MCF 10A (cell line): ENCODE results near the gene CSPG5. TPM values are rescaled to one million over a fixed set of nuclear protein-coding genes. Genes with fewer than 3 reads are reported as not detected.
A peak's percentile ranks its signal among the peaks of the same experiment; 100 is the strongest.

Experiments used
- BruUV-seq: library from RNA; stranded (reverse); fragments of 400-500 nt; replicated peaks from 2 replicates; lab custom pipeline; 2021; lab: Mats Ljungman, UMichigan
- CTCF ChIA-PET: fragments of 300-600 bp; sonication (Branson Sonifier 250); formaldehyde crosslinking; extraction: SDS; loops from one replicate; lab custom pipeline; 2021; ENCODE audit warnings: antibody characterized with exemption, inconsistent platforms; lab: Yijun Ruan, JAX
- POLR2A ChIA-PET: fragments of 300-600, 350-650 bp; sonication (Branson Sonifier 250); formaldehyde crosslinking; extraction: SDS; loops from one replicate; lab custom pipeline; 2020; ENCODE audit warnings: antibody characterized with exemption, inconsistent platforms; lab: Yijun Ruan, JAX
- DNase-seq: peaks from one replicate; pipeline ENCODE4 v3.0.0-alpha.2; 2018; ENCODE audit not compliant: unreplicated experiment
- H3K27ac Mint-ChIP-seq: one replicate; pipeline ENCODE4 v1.8.0; 2022; ENCODE audit warnings: mild to moderate bottlenecking, low read depth, mixed read lengths; ENCODE audit not compliant: unreplicated experiment
- H3K27me3 Mint-ChIP-seq: one replicate; pipeline ENCODE4 v1.8.0; 2022; ENCODE audit warnings: mixed read lengths; ENCODE audit not compliant: insufficient read depth, unreplicated experiment
- H3K36me3 Mint-ChIP-seq: one replicate; pipeline ENCODE4 v1.8.0; 2022; ENCODE audit warnings: mild to moderate bottlenecking, moderate library complexity, mixed read lengths; ENCODE audit not compliant: insufficient read depth, unreplicated experiment
- H3K4me1 Mint-ChIP-seq: one replicate; pipeline ENCODE4 v1.8.0; 2022; ENCODE audit warnings: mixed read lengths; ENCODE audit not compliant: insufficient read depth, unreplicated experiment
- H3K4me3 Mint-ChIP-seq: one replicate; pipeline ENCODE4 v1.8.0; 2022; ENCODE audit warnings: mild to moderate bottlenecking, moderate library complexity, mixed read lengths; ENCODE audit not compliant: unreplicated experiment
- H3K9me3 Mint-ChIP-seq: one replicate; pipeline ENCODE4 v1.8.0; 2022; ENCODE audit warnings: mixed read lengths; ENCODE audit not compliant: unreplicated experiment
- intact Hi-C: fragments of 100-400 bp; cut with micrococcal nuclease; formaldehyde crosslinking; loops from 2 replicates; pipeline ENCODE4 v1.14.1; 2022
- total RNA-seq: library from RNA; stranded (reverse); gene quantifications from 2 replicates; pipeline ENCODE4 v1.2.3, GENCODE V29; 2022
- TF ChIP-seq, protein P1 (sequence below): fragments of 200-600 bp; IDR thresholded peaks from one replicate; pipeline ENCODE4 v1.8.0; 2022; ENCODE audit warnings: antibody characterized with exemption, mild to moderate bottlenecking; ENCODE audit not compliant: unreplicated experiment

The CSPG5 gene
- total RNA-seq, 1 experiment from 2014 or later: 0.44 TPM

DNA sequence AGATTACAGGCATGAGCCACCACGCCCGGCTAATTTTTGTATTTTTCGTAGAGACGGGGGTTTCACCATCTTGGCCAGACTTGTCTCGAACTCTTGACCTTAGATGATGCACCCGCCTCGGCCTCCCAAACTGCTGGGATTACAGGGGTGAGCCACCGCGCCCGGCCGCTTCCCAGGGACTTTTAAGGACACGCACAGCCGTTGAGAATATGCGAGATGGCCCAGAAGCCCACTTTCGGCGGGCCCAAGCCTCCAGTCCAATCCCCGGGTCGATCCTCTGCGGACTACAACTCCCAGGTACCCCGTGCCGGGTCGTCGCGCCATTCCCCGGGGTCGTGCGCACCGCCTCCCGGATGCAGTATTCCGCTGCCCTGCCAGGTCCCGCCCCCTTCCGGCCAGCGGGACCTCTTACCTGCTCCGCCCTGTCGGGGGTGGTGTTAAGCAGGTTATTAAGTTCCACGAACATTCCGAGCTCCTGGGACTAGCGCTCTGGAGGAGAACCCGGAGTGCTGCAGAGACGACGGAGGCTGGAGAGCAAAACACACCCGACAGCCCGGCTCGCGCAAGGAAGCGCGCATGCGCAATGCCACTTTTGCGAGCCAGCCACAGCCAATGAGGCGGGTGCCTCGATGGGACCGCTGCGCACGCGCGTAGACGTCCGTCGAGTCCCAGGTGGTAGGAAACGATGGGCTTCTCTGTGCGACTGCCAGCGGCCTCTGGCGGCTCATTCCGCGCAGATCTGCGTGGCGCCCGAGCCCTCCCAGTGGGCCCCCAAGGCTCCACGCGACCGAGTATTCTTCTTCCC, 65.3 kb downstream of the CSPG5 start, which contains the start of gene ELP6:
Gene ELP6 (minus strand): TSS at position 588 of the 805 bp plus-strand sequence. CDS start 122 bp downstream, at position 466.
- H3K27ac Mint-ChIP-seq: peak within 1 kb of the TSS; percentile 77
- intact Hi-C loops: loop anchor here (1.0 kb wide), 1 partner anchor 92 kb away; no protein-coding TSS in a partner anchor
- H3K36me3 Mint-ChIP-seq: peaks cover 27% of the 10 kb centered on the region
- CTCF ChIA-PET: interaction anchor here (0.6 to 2.7 kb wide), 5 partner anchors 9 to 820 kb away, joined by 3 to 7 read pairs (median 4); partner anchors contain the start of gene ALS2CL
- DNase-seq: peak; percentile 94
- H3K4me1 Mint-ChIP-seq: no peaks in the 10 kb centered on the region
- no peaks in the 10 kb centered on the region for H3K27me3 Mint-ChIP-seq
- TF ChIP-seq, protein P1, sequence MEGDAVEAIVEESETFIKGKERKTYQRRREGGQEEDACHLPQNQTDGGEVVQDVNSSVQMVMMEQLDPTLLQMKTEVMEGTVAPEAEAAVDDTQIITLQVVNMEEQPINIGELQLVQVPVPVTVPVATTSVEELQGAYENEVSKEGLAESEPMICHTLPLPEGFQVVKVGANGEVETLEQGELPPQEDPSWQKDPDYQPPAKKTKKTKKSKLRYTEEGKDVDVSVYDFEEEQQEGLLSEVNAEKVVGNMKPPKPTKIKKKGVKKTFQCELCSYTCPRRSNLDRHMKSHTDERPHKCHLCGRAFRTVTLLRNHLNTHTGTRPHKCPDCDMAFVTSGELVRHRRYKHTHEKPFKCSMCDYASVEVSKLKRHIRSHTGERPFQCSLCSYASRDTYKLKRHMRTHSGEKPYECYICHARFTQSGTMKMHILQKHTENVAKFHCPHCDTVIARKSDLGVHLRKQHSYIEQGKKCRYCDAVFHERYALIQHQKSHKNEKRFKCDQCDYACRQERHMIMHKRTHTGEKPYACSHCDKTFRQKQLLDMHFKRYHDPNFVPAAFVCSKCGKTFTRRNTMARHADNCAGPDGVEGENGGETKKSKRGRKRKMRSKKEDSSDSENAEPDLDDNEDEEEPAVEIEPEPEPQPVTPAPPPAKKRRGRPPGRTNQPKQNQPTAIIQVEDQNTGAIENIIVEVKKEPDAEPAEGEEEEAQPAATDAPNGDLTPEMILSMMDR: peak; percentile 9
- H3K9me3 Mint-ChIP-seq: no peaks in the 10 kb centered on the region
- POLR2A ChIA-PET: interaction anchor here (0.7 to 1.4 kb wide), 9 partner anchors 20 to 576 kb away, joined by 3 to 6 read pairs (median 3); partner anchors contain the start of gene DHX30
- TSS peak; percentile 93 for BruUV-seq
- peak within 1 kb of the TSS; percentile 93 for H3K4me3 Mint-ChIP-seq

DNA sequence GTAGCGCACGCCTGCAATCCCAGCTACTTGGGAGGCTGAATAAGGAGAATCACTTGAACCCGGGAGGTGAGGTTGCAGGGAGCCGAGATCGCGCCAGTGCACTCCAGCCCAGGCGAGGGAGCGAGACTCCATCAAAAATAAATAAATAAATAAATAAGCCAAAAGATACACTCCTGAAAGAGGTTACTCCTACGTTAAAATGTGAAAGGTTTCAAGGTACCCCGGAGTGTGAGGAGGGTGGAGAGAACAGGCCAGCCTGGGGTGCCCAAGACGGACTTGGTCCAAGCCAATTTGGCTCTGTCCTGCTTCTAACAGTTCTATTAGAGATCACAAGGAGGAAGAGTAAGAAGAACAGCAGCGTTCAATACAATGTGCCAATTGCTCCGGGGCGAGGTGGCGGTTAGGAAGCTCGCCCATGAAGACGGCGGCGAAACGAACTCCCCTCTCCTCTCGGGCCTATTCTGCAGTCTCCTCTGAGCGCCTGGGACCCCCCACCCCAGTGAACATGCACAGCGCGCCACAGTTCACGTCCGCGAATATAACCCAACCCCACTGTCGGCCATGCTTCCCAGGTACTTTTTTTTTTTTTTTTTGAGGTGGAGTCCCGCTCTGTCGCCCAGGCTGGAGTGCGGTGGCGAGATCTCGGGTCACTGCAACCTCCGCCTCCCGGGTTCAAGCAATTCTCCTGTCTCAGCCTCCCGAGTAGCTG, 66.1 kb downstream of the CSPG5 start:
- TSS peak; percentile 46 for BruUV-seq
- POLR2A ChIA-PET: interaction anchor here (0.6 to 1.4 kb wide), 6 partner anchors 18 to 576 kb away, joined by 3 to 6 read pairs (median 3); partner anchors contain the start of gene DHX30

More for the DNA sequence above, 66.1 kb downstream of the CSPG5 start:
- TF ChIP-seq, protein P1: no peak
- Mint-ChIP-seq H3K9me3 (no peaks in the 10 kb centered on the region), H3K4me3 (peak overlapping the region; percentile 93), H3K36me3 (peaks cover 31% of the 10 kb centered on the region), H3K4me1 (no peaks in the 10 kb centered on the region), H3K27ac (peak overlapping the region; percentile 77), H3K27me3 (no peaks in the 10 kb centered on the region)
- DNase-seq: peak; percentile 26
- intact Hi-C loops: loop anchor here (1.0 kb wide), 1 partner anchor 91 kb away; no protein-coding TSS in a partner anchor
- CTCF ChIA-PET: interaction anchor here (0.6 to 2.7 kb wide), 5 partner anchors 10 to 819 kb away, joined by 3 to 7 read pairs (median 4); partner anchors contain the start of gene ALS2CL

Other genes with a start within 250 kb of the CSPG5 start
- 44.5 and 46.9 TPM in 2 replicates for gene PTPN23, start 197.8 kb downstream of the CSPG5 start, total RNA-seq
- gene SCAP, start 102.9 kb downstream of the CSPG5 start, total RNA-seq: 84.3 and 87.8 TPM in 2 replicates
- 32.5 and 33.5 TPM in 2 replicates for gene ELP6, start 65.2 kb downstream of the CSPG5 start, total RNA-seq
- 59.1 and 77.5 TPM in 2 replicates for gene SMARCC1, start 203.0 kb upstream of the CSPG5 start, total RNA-seq
- 80.5 and 86.2 TPM in 2 replicates for gene DHX30, start 224.3 kb upstream of the CSPG5 start, total RNA-seq